SIG-M5 treated with dmso at 0.1 percent for 504 hours (cell line): ENCODE measurements around the gene ADCY2.

Experiments used
- DNase-seq: peaks from one replicate; lab custom pipeline; 2025; ENCODE audit not compliant: unreplicated experiment; lab: John Stamatoyannopoulos, UW

The ADCY2 gene

GRCh38 chr5:7857361-7857760 is 461.4 kb downstream of the ADCY2 start:
- DNase-seq, result no peak

- no peak for DNase-seq
These were observed 462.1 kb downstream of the ADCY2 start for GRCh38 chr5:7857926-7858632.

GRCh38 chr5:7866196-7866595 is 470.3 kb downstream of the ADCY2 start:
- DNase-seq, result no peak

GRCh38 chr5:7867260-7867659 is 471.3 kb downstream of the ADCY2 start:
- DNase-seq, result no peak

- peak; percentile 45 for DNase-seq
These were observed 472.5 kb downstream of the ADCY2 start for GRCh38 chr5:7868427-7868772.

GRCh38 chr5:7868773-7869473 is 473.0 kb downstream of the ADCY2 start, which contains the start of the genes FASTKD3 and MTRR:
Gene FASTKD3 (minus strand): TSS chr5:7869031. CDS start chr5:7868083, 948 bp downstream.
Gene MTRR (plus strand): TSS chr5:7869148. CDS start chr5:7870795, 1,647 bp downstream.
- peak; percentile 94 for DNase-seq

- DNase-seq, result no peak
These were observed 473.7 kb downstream of the ADCY2 start for GRCh38 chr5:7869474-7870136.

- DNase-seq, result no peak
These were observed 475.7 kb downstream of the ADCY2 start for GRCh38 chr5:7871653-7872052.

GRCh38 chr5:7872517-7873130 is 476.7 kb downstream of the ADCY2 start:
- DNase-seq, result no peak

- no peak for DNase-seq
These were observed 477.3 kb downstream of the ADCY2 start for GRCh38 chr5:7873216-7873615.

- DNase-seq, result no peak
These were observed 478.7 kb downstream of the ADCY2 start for GRCh38 chr5:7874639-7875038.

GRCh38 chr5:7875151-7875550 is 479.2 kb downstream of the ADCY2 start:
- no peak for DNase-seq

- peak; percentile 35 for DNase-seq
These were observed 480.9 kb downstream of the ADCY2 start for GRCh38 chr5:7876867-7877266.

- DNase-seq, result no peak
These were observed 481.9 kb downstream of the ADCY2 start for GRCh38 chr5:7877851-7878250.

- DNase-seq, result peak; percentile 98
These were observed 482.5 kb downstream of the ADCY2 start for GRCh38 chr5:7878381-7878873.
